PFSK-1 (cell line): Measurements from ENCODE around the gene POGLUT3.

Experiments
- POLR2AphosphoS5 ChIP-seq: IDR thresholded peaks from 2 replicates; pipeline ENCODE4 v1.6.1; 2012; ENCODE audit warnings: low read depth, mild to moderate bottlenecking, control low read depth, low read length, moderate library complexity
- REST ChIP-seq, 2 experiments: IDR thresholded peaks; 2 replicates each; pipeline versions ENCODE4 v1.6.1 to v1.8.0; 2011 to 2012; ENCODE audit warnings: low read depth in 2 of 2, low read length in 2 of 2, control low read depth in 1 of 2, inconsistent platforms in 1 of 2, mild to moderate bottlenecking in 1 of 2, moderate library complexity in 1 of 2; ENCODE audit not compliant: insufficient read depth in 1 of 2
- SIN3A ChIP-seq: IDR thresholded peaks from 2 replicates; pipeline ENCODE4 v1.6.1; 2012; ENCODE audit warnings: mild to moderate bottlenecking, low read length, moderate library complexity, borderline replicate concordance; ENCODE audit not compliant: insufficient read depth
- TAF1 ChIP-seq: IDR thresholded peaks from 2 replicates; pipeline ENCODE4 v1.6.1; 2012; ENCODE audit warnings: low read length, control low read depth, borderline replicate concordance; ENCODE audit not compliant: insufficient read depth

- TF ChIP-seq TAF1: no peak
- TF ChIP-seq POLR2AphosphoS5: no peak
- no peak for TF ChIP-seq REST (IDR thresholded peaks at IDR 0.05; ENCODE audit: insufficient read depth in 1 of 2, low read depth in 2 of 2, low read length in 2 of 2)
- no peak for TF ChIP-seq SIN3A
Observed at GRCh38 chr11:108512708-108513107, 14.5 kb upstream of the POGLUT3 start.
